GM12878 (cell line): ENCODE results near the gene MAST1. TPM values are rescaled to one million over a fixed set of nuclear protein-coding genes. Genes with fewer than 3 reads are reported as not detected.

ENCODE experiments used
- BCL3 ChIP-seq: IDR thresholded peaks from 2 replicates; pipeline ENCODE4 v1.6.1; 2011; ENCODE audit warnings: borderline replicate concordance, low read depth, mild to moderate bottlenecking, moderate library complexity, low read length; ENCODE audit not compliant: insufficient read depth, poor library complexity, severe bottlenecking
- CBFB ChIP-seq: IDR thresholded peaks from 2 replicates; pipeline ENCODE4 v1.6.1; 2016; ENCODE audit warnings: antibody characterized with exemption, low read depth
- CBX3 ChIP-seq: fragments of 200-600 bp; sonication (generic); IDR thresholded peaks from 2 replicates; pipeline ENCODE4 v1.6.1; 2016; ENCODE audit warnings: low read depth, borderline replicate concordance
- CTCF ChIP-seq, 3 experiments: IDR thresholded peaks in 2 of 3; conservative IDR thresholded peaks in 1 of 3; 2 replicates each; pipeline ENCODE4 v1.5.1; 2011; ENCODE audit warnings: low read depth in 3 of 3, low read length in 3 of 3, mild to moderate bottlenecking in 3 of 3, control low read depth in 2 of 3, moderate library complexity in 2 of 3, inconsistent platforms in 1 of 3, mixed read lengths in 1 of 3; ENCODE audit not compliant: control insufficient read depth in 2 of 3, insufficient read depth in 1 of 3; ENCODE audit errors: extremely low read depth in 1 of 3
- DPF2 ChIP-seq: fragments of 450-650 bp; IDR thresholded peaks from 2 replicates; pipeline ENCODE4 v1.6.1; 2017; ENCODE audit warnings: mild to moderate bottlenecking
- E2F4 ChIP-seq: IDR thresholded peaks from 2 replicates; pipeline ENCODE4 v1.6.1; 2012; ENCODE audit warnings: low read depth, low read length, improper control_type of control experiment
- EP300 ChIP-seq, 2 experiments: fragments of 150-350 bp in 1 of 2; IDR thresholded peaks; 2 replicates each; pipeline ENCODE4 v1.6.1; 2011 to 2012; ENCODE audit warnings: low read depth in 2 of 2, low read length in 2 of 2, borderline replicate concordance in 1 of 2, improper control_type of control experiment in 1 of 2, inconsistent platforms in 1 of 2; ENCODE audit not compliant: control insufficient read depth in 1 of 2
- ESRRA ChIP-seq: IDR thresholded peaks from 2 replicates; pipeline ENCODE4 v1.6.1; 2012; ENCODE audit warnings: mild to moderate bottlenecking, low read length, improper control_type of control experiment
- HCFC1 ChIP-seq: fragments of 150-350 bp; IDR thresholded peaks from 2 replicates; pipeline ENCODE4 v1.6.1; 2014; ENCODE audit warnings: low read length
- HDGF ChIP-seq: fragments of 450-650 bp; IDR thresholded peaks from 2 replicates; pipeline ENCODE4 v1.6.1; 2016; ENCODE audit warnings: antibody characterized with exemption
- IKZF1 ChIP-seq: fragments of 450-650 bp; conservative IDR thresholded peaks from 2 replicates; pipeline ENCODE4 v1.6.1; 2017; ENCODE audit warnings: antibody characterized with exemption, mild to moderate bottlenecking
- IRF4 ChIP-seq: IDR thresholded peaks from 2 replicates; pipeline ENCODE4 v1.6.1; 2011; ENCODE audit warnings: low read depth, low read length
- JUND ChIP-seq: IDR thresholded peaks from 2 replicates; pipeline ENCODE4 v1.6.1; 2012; ENCODE audit warnings: low read depth, mild to moderate bottlenecking, low read length, improper control_type of control experiment, moderate library complexity
- KDM1A ChIP-seq: fragments of 200-600 bp; sonication (generic); IDR thresholded peaks from 2 replicates; pipeline ENCODE4 v1.6.1; 2016; ENCODE audit warnings: borderline replicate concordance
- LARP7 ChIP-seq: fragments of 450-650 bp; IDR thresholded peaks from 2 replicates; pipeline ENCODE4 v1.6.1; 2017; ENCODE audit warnings: mild to moderate bottlenecking
- MTA2 ChIP-seq: fragments of 450-650 bp; IDR thresholded peaks from 2 replicates; pipeline ENCODE4 v1.6.1; 2016; ENCODE audit warnings: low read depth, mild to moderate bottlenecking, moderate library complexity
- NFIC ChIP-seq: IDR thresholded peaks from 2 replicates; pipeline ENCODE4 v1.6.1; 2012; ENCODE audit warnings: low read depth, mild to moderate bottlenecking, inconsistent platforms, low read length, moderate library complexity
- NFXL1 ChIP-seq: fragments of 450-650 bp; IDR thresholded peaks from 2 replicates; pipeline ENCODE4 v1.6.1; 2017; ENCODE audit warnings: antibody characterized with exemption, mild to moderate bottlenecking, borderline replicate concordance
- NR2C1 ChIP-seq: fragments of 450-650 bp; IDR thresholded peaks from 2 replicates; pipeline ENCODE4 v1.6.1; 2017; ENCODE audit warnings: antibody characterized with exemption, mild to moderate bottlenecking, moderate library complexity
- PML ChIP-seq: IDR thresholded peaks from 2 replicates; pipeline ENCODE4 v1.6.1; 2012; ENCODE audit warnings: low read length, inconsistent platforms
- SIN3A ChIP-seq: IDR thresholded peaks from 2 replicates; pipeline ENCODE4 v1.6.1; 2012; ENCODE audit warnings: low read depth, low read length, improper control_type of control experiment
- STAT3 ChIP-seq: IDR thresholded peaks from 2 replicates; pipeline ENCODE4 v1.6.1; 2011; ENCODE audit warnings: low read depth, low read length, improper control_type of control experiment
- TCF3 ChIP-seq: IDR thresholded peaks from 2 replicates; pipeline ENCODE4 v1.6.1; 2012; ENCODE audit warnings: low read depth, mild to moderate bottlenecking, low read length, borderline replicate concordance; ENCODE audit not compliant: insufficient read depth
- ZBED1 ChIP-seq: IDR thresholded peaks from 2 replicates; pipeline ENCODE4 v1.6.1; 2016; ENCODE audit warnings: borderline replicate concordance
- ZNF207 ChIP-seq: fragments of 450-650 bp; IDR thresholded peaks from 2 replicates; pipeline ENCODE4 v1.6.1; 2014; ENCODE audit warnings: antibody characterized with exemption, mild to moderate bottlenecking, borderline replicate concordance
- ZNF274 ChIP-seq: IDR thresholded peaks from one replicate; pipeline ENCODE4 v1.8.0; 2011; ENCODE audit not compliant: insufficient read length, insufficient read depth
- ZNF384 ChIP-seq: IDR thresholded peaks from 2 replicates; pipeline ENCODE4 v1.6.1; 2012; ENCODE audit warnings: low read depth, mild to moderate bottlenecking, low read length, improper control_type of control experiment, borderline replicate concordance
- polyA plus RNA-seq, 11 experiments: library from polyadenylated mRNA; depleted of rRNA in 4 of 11; unstranded in 6 of 11; stranded (reverse) in 5 of 11; fragments of >200 nt; fragmentation: Nextera tagmentation in 4 of 11; fragmentation: Illumina TruSeq in 1 of 11; extraction: Ambion mirVana in 4 of 11; extraction: Trizol in 1 of 11; gene quantifications; 1 replicate in 1 of 11; 2 replicates in 10 of 11; pipeline versions ENCODE4 v1.2.1 to v1.2.3, GENCODE V29; 2011 to 2016; ENCODE audit warnings: inconsistent platforms in 2 of 11, missing spikeins in 2 of 11, low read depth in 1 of 11
- total RNA-seq, 4 experiments: library from RNA; depleted of rRNA in 3 of 4; stranded (reverse); fragments of >200 nt in 3 of 4; fragmentation: Illumina TruSeq in 1 of 4; extraction: Trizol in 1 of 4; gene quantifications; 2 replicates each; pipeline versions ENCODE4 v1.2.1 to v1.2.3, GENCODE V29; 2013 to 2021

The MAST1 gene
- total and polyA plus RNA-seq, 10 of the 15 experiments (the other 5 are each of a cell fraction or from before 2014, with no cell fraction given): 0.08 to 0.79 (median 0.44) TPM; not detected in 1

GRCh38 chr19:12867120-12868099 lies 29.1 kb downstream of the MAST1 start (continued):
- TF ChIP-seq NFXL1 (no peak), ZNF274 (no peak), CBX3 (no peak), IKZF1 (peak; percentile 37), ZBED1 (no peak), ZNF207 (0 out of 2 replicates have a peak, but pooled peaks have one; percentile 24), PML (no peak), E2F4 (no peak), ZNF384 (0 out of 2 replicates have a peak, but pooled peaks have one; percentile 24), TCF3 (0 out of 2 replicates have a peak, but pooled peaks have one; percentile 35), CBFB (no peak), NR2C1 (no peak), KDM1A (no peak), LARP7 (0 out of 2 replicates have a peak, but pooled peaks have one; percentile 19), DPF2 (no peak), MTA2 (0 out of 2 replicates have a peak, but pooled peaks have one; percentile 10), NFIC (no peak), STAT3 (no peak), EP300 (IDR thresholded peaks at IDR 0.05; ENCODE audit: borderline replicate concordance in 1 of 2, control insufficient read depth in 1 of 2, low read depth in 2 of 2, low read length in 2 of 2) (0 out of 4 replicates have a peak, but pooled peaks of 1 of the 2 experiments have one; percentile 37), IRF4 (no peak), BCL3 (no peak), CTCF (IDR thresholded peaks at IDR 0.05 in 2 of 3, conservative IDR thresholded peaks at IDR 0.05 in 1 of 3; ENCODE audit: control insufficient read depth in 2 of 3, extremely low read depth in 1 of 3, insufficient read depth in 1 of 3, low read depth in 3 of 3, low read length in 3 of 3) (0 out of 6 replicates have a peak, but pooled peaks of 1 of the 3 experiments have one; percentile 1), SIN3A (no peak), JUND (no peak), HCFC1 (0 out of 2 replicates have a peak, but pooled peaks have one; percentile 20), ESRRA (no peak), HDGF (peak; percentile 67; the same call in 1 of the 2 replicates)
